CD14-positive monocyte (primary cell): ENCODE data around the gene RBMS3. TPM values are rescaled to one million over a fixed set of nuclear protein-coding genes. Genes with fewer than 3 reads are reported as not detected.

Experiments
- DNase-seq, 3 donors: peaks; one replicate each; pipeline ENCODE4 v3.0.0-alpha.2; 2011 to 2022
- H2AFZ ChIP-seq: 2 replicates; pipeline ENCODE4 v1.6.0; 2012; ENCODE audit warnings: mild to moderate bottlenecking, low read depth, low read length, inconsistent platforms; ENCODE audit not compliant: insufficient read depth, poor library complexity, severe bottlenecking
- H3K27ac ChIP-seq, 2 donors: 1 replicate in 1 of 2; 2 replicates in 1 of 2; pipeline ENCODE4 v1.5.1; 2012 to 2013; ENCODE audit warnings: low read length in 2 of 2, control low read depth in 1 of 2, inconsistent platforms in 1 of 2, low read depth in 1 of 2, mild to moderate bottlenecking in 1 of 2
- H3K27me3 ChIP-seq, 2 donors: one replicate each; pipeline versions ENCODE4 v1.6.0 to v1.6.1; 2011 to 2013; ENCODE audit warnings: low read length in 2 of 2; ENCODE audit not compliant: control insufficient read depth in 2 of 2, insufficient read depth in 2 of 2
- H3K36me3 ChIP-seq, 2 donors: replicated peaks in 1 of 2; 1 replicate in 1 of 2; 2 replicates in 1 of 2; pipeline versions ENCODE4 v1.5.1 to v1.6.1; 2012 to 2013; ENCODE audit warnings: low read length in 2 of 2, control low read depth in 1 of 2, inconsistent platforms in 1 of 2, mild to moderate bottlenecking in 1 of 2; ENCODE audit not compliant: insufficient read depth in 2 of 2, control insufficient read depth in 1 of 2
- H3K4me1 ChIP-seq, 2 donors: 1 replicate in 1 of 2; 2 replicates in 1 of 2; pipeline versions ENCODE4 v1.5.1 to v1.6.1; 2012 to 2013; ENCODE audit warnings: low read length in 2 of 2, control low read depth in 1 of 2, inconsistent platforms in 1 of 2, mild to moderate bottlenecking in 1 of 2, moderate library complexity in 1 of 2; ENCODE audit not compliant: insufficient read depth in 2 of 2, control insufficient read depth in 1 of 2
- H3K4me2 ChIP-seq: replicated peaks from 2 replicates; pipeline ENCODE3; 2012; ENCODE audit warnings: low read length, moderate library complexity, mild to moderate bottlenecking; ENCODE audit not compliant: poor library complexity, severe bottlenecking; ENCODE audit errors: extremely low read depth
- H3K4me3 ChIP-seq, 3 experiments: fragments of 200-600 bp in 1 of 3; sonication (generic) in 1 of 3; replicated peaks in 1 of 3; 1 replicate in 2 of 3; 2 replicates in 1 of 3; pipeline ENCODE4 v1.5.1; 2011 to 2013; ENCODE audit warnings: low read length in 3 of 3, mild to moderate bottlenecking in 3 of 3, control low read depth in 2 of 3, low read depth in 2 of 3, inconsistent platforms in 1 of 3, moderate library complexity in 1 of 3
- H3K79me2 ChIP-seq: 2 replicates; pipeline ENCODE4 v1.6.0; 2012; ENCODE audit warnings: mild to moderate bottlenecking, control low read depth, inconsistent platforms, low read length, moderate library complexity; ENCODE audit not compliant: insufficient read depth
- H3K9ac ChIP-seq: 2 replicates; pipeline ENCODE4 v1.6.0; 2017; ENCODE audit warnings: low read length, mild to moderate bottlenecking; ENCODE audit not compliant: insufficient read depth, poor library complexity, severe bottlenecking
- H3K9me3 ChIP-seq, 2 donors: replicated peaks in 1 of 2; 1 replicate in 1 of 2; 2 replicates in 1 of 2; pipeline versions ENCODE4 v1.5.1 to v1.6.1; 2012 to 2013; ENCODE audit warnings: low read length in 2 of 2, control low read depth in 1 of 2; ENCODE audit not compliant: control insufficient read depth in 1 of 2, insufficient read depth in 1 of 2
- H4K20me1 ChIP-seq: 2 replicates; pipeline ENCODE4 v1.6.0; 2012; ENCODE audit warnings: mild to moderate bottlenecking, low read length, control low read depth, moderate library complexity; ENCODE audit not compliant: insufficient read depth
- H3K27ac Mint-ChIP-seq, 7 donors: one replicate each; pipeline ENCODE4 v1.8.0; 2020; ENCODE audit warnings: mild to moderate bottlenecking in 7 of 7, mixed read lengths in 7 of 7, moderate library complexity in 6 of 7, inconsistent platforms in 2 of 7
- H3K27me3 Mint-ChIP-seq, 3 donors: one replicate each; pipeline ENCODE4 v1.8.0; 2021 to 2022; ENCODE audit warnings: low read depth in 3 of 3, mild to moderate bottlenecking in 3 of 3, mixed read lengths in 3 of 3, moderate library complexity in 3 of 3, inconsistent platforms in 1 of 3
- H3K36me3 Mint-ChIP-seq, 2 donors: one replicate each; pipeline ENCODE4 v1.8.0; 2020; ENCODE audit warnings: mixed read lengths in 2 of 2, inconsistent platforms in 1 of 2, mild to moderate bottlenecking in 1 of 2
- H3K4me1 Mint-ChIP-seq: one replicate; pipeline ENCODE4 v1.8.0; 2020; ENCODE audit warnings: mild to moderate bottlenecking, mixed read lengths
- H3K4me3 Mint-ChIP-seq, 2 donors: one replicate each; pipeline ENCODE4 v1.8.0; 2020; ENCODE audit warnings: mild to moderate bottlenecking in 2 of 2, mixed read lengths in 2 of 2, moderate library complexity in 1 of 2
- H3K9me3 Mint-ChIP-seq, 7 donors: one replicate each; pipeline ENCODE4 v1.8.0; 2020 to 2022; ENCODE audit warnings: mixed read lengths in 7 of 7, mild to moderate bottlenecking in 6 of 7, moderate library complexity in 6 of 7, inconsistent platforms in 2 of 7
- CTCF ChIP-seq: fragments of 200-600 bp; IDR thresholded peaks from one replicate; pipeline ENCODE4 v1.8.0; 2022; ENCODE audit warnings: antibody characterized with exemption, mild to moderate bottlenecking
- WGBS: methylation state at CpG from one replicate; pipeline ENCODE4 v1.1.5; 2013; ENCODE audit warnings: missing lambda C conversion rate; ENCODE audit not compliant: insufficient coverage; 5-methylcytosine and 5-hydroxymethylcytosine counted together
- intact Hi-C, 2 donors: fragments of 100-400 bp; cut with micrococcal nuclease; formaldehyde crosslinking; loops; one replicate each; pipeline versions ENCODE4 v1.15.0 to v1.15.1; 2023
- polyA plus RNA-seq, 3 donors: library from polyadenylated mRNA; depleted of rRNA in 1 of 3; unstranded in 2 of 3; stranded (reverse) in 1 of 3; fragments of 300-500 nt in 2 of 3; fragments of >200 nt in 1 of 3; fragmentation: Illumina TruSeq in 2 of 3; gene quantifications; 1 replicate in 2 of 3; 2 replicates in 1 of 3; pipeline ENCODE4 v1.2.3, GENCODE V29; 2012 to 2021

The RBMS3 gene
- polyA plus RNA-seq, 3 donors = not detected

GRCh38 chr3:29612536-29612935, 331.7 kb downstream of the RBMS3 start:
- H4K20me1 ChIP-seq = no peaks in the 10 kb centered on the region
- Mint-ChIP-seq H3K9me3 (peaks cover 0 to 5% (median 2%) of the 10 kb centered on the region in 7 donors), H3K4me1 (peaks cover 2% of the 10 kb centered on the region), H3K36me3 (no peaks in the 10 kb centered on the region), H3K4me3 (no peak overlapping the region), H3K27me3 (no peaks in the 10 kb centered on the region), H3K27ac (no peak overlapping the region)
- H3K4me2 ChIP-seq = no peak overlapping the region
- H3K79me2 ChIP-seq = no peaks in the 10 kb centered on the region
- intact Hi-C loops = no loop called here
- no peak overlapping the region for H3K4me3 ChIP-seq
- no peak for TF ChIP-seq CTCF
- H2AFZ ChIP-seq = no peak overlapping the region
- no peaks in the 10 kb centered on the region for H3K36me3 ChIP-seq
- H3K27me3 ChIP-seq = no peaks in the 10 kb centered on the region
- no CpG with 5 or more reads among the region's 1 CpG for WGBS
- no peak overlapping the region for H3K9ac ChIP-seq
- no peak overlapping the region for H3K27ac ChIP-seq
- no peaks in the 10 kb centered on the region for H3K9me3 ChIP-seq
- no peaks in the 10 kb centered on the region for H3K4me1 ChIP-seq
- DNase-seq = no peak

- intact Hi-C loops = no loop called here
- Mint-ChIP-seq H3K9me3 (peaks cover 0 to 5% (median 0%) of the 10 kb centered on the region in 7 donors), H3K36me3 (no peaks in the 10 kb centered on the region), H3K27me3 (peaks cover 0 to 3% (median 0%) of the 10 kb centered on the region in 3 donors), H3K4me3 (no peak overlapping the region), H3K4me1 (peaks cover 11% of the 10 kb centered on the region), H3K27ac (no peak overlapping the region)
- H3K4me3 ChIP-seq = no peak overlapping the region
- no peaks in the 10 kb centered on the region for H3K27me3 ChIP-seq
- no peak overlapping the region for H3K27ac ChIP-seq
- H3K9me3 ChIP-seq = no peaks in the 10 kb centered on the region
- H3K4me1 ChIP-seq = peaks cover 5 to 11% of the 10 kb centered on the region in 2 donors
- H3K4me2 ChIP-seq = no peak overlapping the region
- H3K9ac ChIP-seq = no peak overlapping the region
- no peaks in the 10 kb centered on the region for H3K79me2 ChIP-seq
- H4K20me1 ChIP-seq = no peaks in the 10 kb centered on the region
- no CpG with 5 or more reads among the region's 1 CpG for WGBS
- no peaks in the 10 kb centered on the region for H3K36me3 ChIP-seq
- no peak overlapping the region for H2AFZ ChIP-seq
- no peak for TF ChIP-seq CTCF
- DNase-seq = no peak
These were observed 334.1 kb downstream of the RBMS3 start for GRCh38 chr3:29614954-29615353.
